ENCODE measurements around the gene KCNG2.

DNA sequence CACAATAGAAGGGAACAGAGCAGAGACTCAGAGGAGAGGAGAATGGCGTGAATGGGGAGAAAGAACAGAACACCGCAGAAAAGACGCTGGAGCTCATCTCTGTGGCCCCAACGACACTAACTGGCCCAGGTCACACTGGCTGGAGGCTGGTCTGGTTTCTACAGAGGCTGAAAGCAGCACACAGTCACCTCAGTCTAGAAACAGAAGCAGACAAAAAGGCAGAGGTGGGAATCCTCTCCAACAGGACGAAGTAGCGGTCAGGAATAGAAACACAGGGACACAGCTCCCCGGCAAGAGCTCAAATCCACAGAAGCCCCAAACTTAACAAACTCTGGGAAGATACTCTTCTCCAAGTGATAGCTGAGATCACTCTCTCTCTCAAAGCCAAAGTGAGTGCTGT lies 144.5 kb downstream of the KCNG2 start:
- TF ChIP-seq, protein P1, sequence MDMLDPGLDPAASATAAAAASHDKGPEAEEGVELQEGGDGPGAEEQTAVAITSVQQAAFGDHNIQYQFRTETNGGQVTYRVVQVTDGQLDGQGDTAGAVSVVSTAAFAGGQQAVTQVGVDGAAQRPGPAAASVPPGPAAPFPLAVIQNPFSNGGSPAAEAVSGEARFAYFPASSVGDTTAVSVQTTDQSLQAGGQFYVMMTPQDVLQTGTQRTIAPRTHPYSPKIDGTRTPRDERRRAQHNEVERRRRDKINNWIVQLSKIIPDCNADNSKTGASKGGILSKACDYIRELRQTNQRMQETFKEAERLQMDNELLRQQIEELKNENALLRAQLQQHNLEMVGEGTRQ (IDR thresholded peaks at IDR 0.05; ENCODE audit: low read depth, low read length): no peak
- TF ChIP-seq CTCF (conservative IDR thresholded peaks at IDR 0.05; ENCODE audit: low read depth, low read length) (no peak), POLR2A (IDR thresholded peaks at IDR 0.05; ENCODE audit: low read depth, low read length) (no peak)

Data from IMR-90 (cell line).